Placental epithelial cell (primary cell): Measurements from ENCODE around the gene EIF5. TPM values are rescaled to one million over a fixed set of nuclear protein-coding genes. Genes with fewer than 3 reads are reported as not detected.

ENCODE experiments used
- small RNA-seq: library from RNA; depleted of rRNA; stranded (forward); fragments of <200 nt; gene quantifications from one replicate; pipeline ENCODE3, GENCODE V24; 2012
- total RNA-seq: library from RNA; depleted of rRNA; stranded (reverse); fragments of >200 nt; gene quantifications from 2 replicates; pipeline ENCODE4 v1.2.3, GENCODE V29; 2012

The EIF5 gene
- 135 and 139 TPM in 2 replicates for total RNA-seq

DNA sequence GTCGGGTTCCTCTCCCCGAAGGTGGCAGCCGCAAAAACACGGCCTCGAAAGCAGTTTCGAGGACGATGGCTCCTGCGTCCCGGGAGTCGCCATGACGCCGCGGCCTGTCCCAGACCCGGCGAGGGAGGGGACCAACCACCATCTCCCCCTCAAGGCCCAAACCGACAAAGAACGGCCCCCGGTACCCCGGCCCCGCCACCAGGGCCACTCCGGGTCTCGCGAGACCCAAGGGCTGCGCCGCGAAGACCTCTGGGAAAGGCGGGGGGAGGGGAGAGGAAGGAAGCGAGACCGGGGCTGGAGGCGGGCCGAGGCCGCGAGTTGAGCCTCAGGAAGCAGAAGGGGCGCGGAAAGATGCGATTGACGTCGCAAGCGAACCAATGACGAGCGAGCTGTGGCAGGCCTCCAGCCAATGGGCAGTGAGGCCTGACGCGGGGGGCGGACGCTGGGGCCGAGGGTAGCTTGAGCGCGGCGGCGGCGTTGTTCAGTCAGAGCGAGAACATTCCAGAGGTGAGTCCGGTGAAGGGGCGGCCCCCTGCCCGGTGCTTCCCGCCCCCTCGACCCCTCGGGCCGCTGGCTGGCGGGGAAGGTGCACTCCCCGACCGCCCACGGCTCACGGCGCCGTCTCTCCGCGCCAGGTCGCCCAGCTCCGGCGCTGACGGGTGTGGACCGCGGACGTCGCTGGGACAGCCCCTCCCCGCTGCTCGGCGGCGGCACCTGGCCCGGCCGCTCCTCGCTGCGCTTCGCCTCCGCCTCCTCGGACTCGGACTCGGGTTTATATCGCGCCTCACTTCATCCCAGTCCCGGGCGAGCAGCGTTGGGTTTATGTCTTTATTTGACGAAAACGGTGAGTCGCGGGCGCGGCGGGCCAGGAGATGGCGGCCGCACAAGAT lies at the start of gene EIF5:
Gene EIF5 (plus strand): TSS at position 484 of the 890 bp plus-strand sequence. CDS start 1,624 bp downstream, outside the sequence.

DNA sequence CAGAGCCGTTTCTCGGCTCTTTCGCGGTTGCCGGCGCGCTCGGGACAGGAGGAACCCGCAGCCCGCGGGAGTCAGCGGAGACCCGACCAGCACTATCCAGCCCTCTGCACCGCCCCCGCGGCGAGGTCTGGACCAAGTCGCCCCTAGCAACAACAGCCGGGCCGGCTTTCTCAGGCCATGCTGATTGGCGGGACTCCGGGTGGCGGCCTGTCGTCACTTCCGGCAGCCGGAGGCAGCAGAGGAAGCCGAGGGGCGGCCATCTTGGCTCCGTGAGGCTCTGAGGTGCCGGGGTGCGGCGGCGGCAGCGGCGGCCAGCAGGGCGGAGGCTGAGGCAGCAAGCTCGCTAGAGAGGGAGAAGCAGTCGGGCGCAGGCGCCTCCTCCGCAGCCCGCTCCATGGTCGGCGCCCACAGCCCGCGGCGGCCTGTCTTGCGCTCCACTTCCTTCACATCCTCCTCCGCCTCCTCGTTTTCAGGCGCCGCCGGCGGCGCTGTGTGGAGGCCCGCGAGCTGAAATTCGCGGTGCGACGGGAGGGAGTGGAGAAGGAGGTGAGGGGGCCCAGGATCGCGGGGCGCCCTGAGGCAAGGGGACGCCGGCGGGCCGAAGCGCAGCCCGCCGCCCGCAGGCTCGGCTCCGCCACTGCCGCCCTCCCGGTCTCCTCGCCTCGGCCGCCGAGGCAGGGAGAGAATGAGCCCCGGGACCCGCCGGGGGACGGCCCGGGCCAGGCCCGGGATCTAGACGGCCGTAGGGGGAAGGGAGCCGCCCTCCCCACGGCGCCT lies 51.3 kb downstream of the EIF5 start, which contains the start of gene MARK3:
Gene MARK3 (plus strand): TSS at position 264 of the 777 bp plus-strand sequence. CDS start 615 bp downstream, outside the sequence.

Small RNA genes lying within 50 kb of the gene (small RNA-seq; reads per million reads assigned to genes)
- 1,696 reads per million, percentile 100 among the genes with 10 or more reads in this experiment for gene SNORA28

Other genes starting within 250 kb of the EIF5 start
- gene EXOC3L4, start 239.5 kb upstream of the EIF5 start, total RNA-seq = not detected in 2 replicates
- gene TNFAIP2, start 210.8 kb upstream of the EIF5 start, total RNA-seq = 8.6 and 12.3 TPM in 2 replicates
- 88.7 and 98.3 TPM in 2 replicates for gene MARK3, start 51.2 kb downstream of the EIF5 start, total RNA-seq
- 3.7 and 11.0 TPM in 2 replicates for gene CKB, start 188.6 kb downstream of the EIF5 start, total RNA-seq
- 4.7 and 9.2 TPM in 2 replicates for gene TRMT61A, start 195.0 kb downstream of the EIF5 start, total RNA-seq
- gene BAG5, start 228.4 kb downstream of the EIF5 start, total RNA-seq = 18.5 and 24.5 TPM in 2 replicates
- gene COA8, start 228.7 kb downstream of the EIF5 start, total RNA-seq = 16.4 and 18.1 TPM in 2 replicates